Skeletal muscle satellite cell (primary cell): Measurements from ENCODE around the gene CHPF.

ENCODE experiments used
- H3K27me3 ChIP-seq: 2 replicates; pipeline ENCODE4 v1.7.0; 2013; ENCODE audit warnings: low read length; ENCODE audit not compliant: control insufficient read depth, insufficient read depth
- H3K36me3 ChIP-seq: 2 replicates; pipeline ENCODE4 v1.7.0; 2013; ENCODE audit warnings: mild to moderate bottlenecking, control low read depth, low read length; ENCODE audit not compliant: insufficient read depth
- H3K4me1 ChIP-seq: 2 replicates; pipeline ENCODE4 v1.7.0; 2013; ENCODE audit warnings: low read length; ENCODE audit not compliant: control insufficient read depth, insufficient read depth
- H3K4me2 ChIP-seq: 2 replicates; pipeline ENCODE4 v1.7.0; 2013; ENCODE audit warnings: mild to moderate bottlenecking, low read length
- H3K4me3 ChIP-seq: 2 replicates; pipeline ENCODE4 v1.7.0; 2013; ENCODE audit warnings: low read length
- H3K9ac ChIP-seq: 2 replicates; pipeline ENCODE4 v1.7.0; 2013; ENCODE audit warnings: mild to moderate bottlenecking, low read depth, low read length, moderate library complexity
- H3K9me3 ChIP-seq: replicated peaks from 2 replicates; pipeline ENCODE4 v1.7.0; 2013; ENCODE audit warnings: mild to moderate bottlenecking, control low read depth, low read length

Gene CHPF

DNA sequence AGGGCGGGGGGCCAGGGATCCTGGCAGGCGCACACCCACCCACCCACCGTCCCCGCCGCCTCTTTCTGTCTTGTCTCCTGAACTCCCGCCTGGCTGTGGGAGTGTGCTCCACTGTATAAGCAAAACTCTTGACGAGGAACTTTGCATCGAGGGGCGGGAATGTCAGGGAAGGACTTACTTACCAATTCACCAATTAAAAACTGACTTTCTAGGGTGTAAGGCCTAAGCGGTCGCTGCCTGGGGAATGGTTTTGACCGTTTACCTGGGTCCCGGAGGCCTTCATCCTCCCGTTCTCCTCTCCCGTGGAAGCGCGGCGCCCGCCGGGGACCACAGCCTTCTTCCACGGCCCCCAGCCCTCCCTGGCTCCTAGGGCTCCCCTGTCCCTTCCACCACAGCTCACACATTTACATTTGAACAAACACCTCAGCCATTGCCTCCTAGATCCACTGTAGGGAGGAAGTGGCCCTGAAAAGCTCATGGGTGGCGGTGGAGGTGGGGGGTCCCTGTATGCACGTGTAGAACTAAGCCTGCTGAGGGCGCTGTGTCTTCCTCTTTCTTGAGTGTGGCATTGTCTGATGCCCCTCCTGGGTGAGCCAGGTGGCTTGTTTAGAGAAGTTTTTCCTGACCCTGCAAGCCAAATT, 20.5 kb downstream of the CHPF start:
- Histone ChIP-seq H3K4me3 (no peak overlapping the region), H3K9me3 (no peaks in the 10 kb centered on the region), H3K9ac (no peak overlapping the region), H3K27me3 (peaks cover 41% of the 10 kb centered on the region), H3K4me2 (no peak overlapping the region), H3K36me3 (no peaks in the 10 kb centered on the region), H3K4me1 (peaks cover 19% of the 10 kb centered on the region)

DNA sequence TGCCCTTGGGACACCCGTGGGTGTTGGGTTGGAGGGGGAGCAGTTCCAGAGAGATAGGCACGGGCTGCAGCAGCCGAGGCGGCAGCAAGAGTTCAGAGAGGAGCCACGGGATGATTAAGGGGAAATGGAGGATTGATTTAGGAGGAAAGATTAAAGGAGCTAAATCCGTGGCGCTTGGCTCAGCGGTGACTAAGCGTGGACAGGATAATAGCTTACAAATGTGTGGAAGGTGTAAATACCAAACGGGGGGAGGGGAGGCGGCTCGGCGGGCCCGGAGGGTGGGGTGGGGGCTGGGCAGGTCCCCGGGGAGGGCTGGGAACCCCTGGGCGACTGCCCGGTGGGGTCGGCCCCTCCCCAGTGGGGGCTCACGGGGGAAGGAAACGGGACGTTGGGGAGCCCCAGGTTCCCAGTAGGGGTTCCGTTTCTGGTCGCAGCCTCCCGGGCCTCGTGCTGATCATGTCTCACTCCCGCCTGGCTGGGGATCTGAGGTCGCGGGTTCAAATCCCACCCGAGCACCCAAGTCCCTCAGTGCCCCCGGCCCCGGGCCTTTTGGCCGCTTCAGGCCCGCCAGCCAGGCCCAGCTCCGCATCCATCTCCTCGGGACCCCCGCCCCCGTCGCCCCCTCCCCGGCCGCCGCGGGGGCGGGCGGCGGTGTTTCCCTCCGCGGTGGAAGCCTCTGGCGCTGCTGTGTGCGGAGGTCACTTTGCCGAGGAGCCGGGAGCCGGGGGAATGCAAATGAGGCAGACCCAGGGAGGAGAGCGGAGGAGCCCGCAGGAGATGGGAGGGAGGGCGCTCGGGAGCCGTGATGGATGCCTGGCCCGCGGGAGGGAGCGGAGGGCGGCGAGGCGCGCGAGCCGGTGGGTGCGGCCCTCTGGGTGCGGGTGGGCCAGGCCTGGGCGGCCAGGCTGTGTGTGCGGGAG, 21.2 kb downstream of the CHPF start:
- peaks cover 41% of the 10 kb centered on the region for H3K27me3 ChIP-seq
- H3K4me3 ChIP-seq: peak overlapping the region; percentile 24
- no peaks in the 10 kb centered on the region for H3K36me3 ChIP-seq
- H3K4me2 ChIP-seq: peak overlapping the region; percentile 76
- H3K9me3 ChIP-seq: no peaks in the 10 kb centered on the region
- no peak overlapping the region for H3K9ac ChIP-seq
- peaks cover 19% of the 10 kb centered on the region for H3K4me1 ChIP-seq

DNA sequence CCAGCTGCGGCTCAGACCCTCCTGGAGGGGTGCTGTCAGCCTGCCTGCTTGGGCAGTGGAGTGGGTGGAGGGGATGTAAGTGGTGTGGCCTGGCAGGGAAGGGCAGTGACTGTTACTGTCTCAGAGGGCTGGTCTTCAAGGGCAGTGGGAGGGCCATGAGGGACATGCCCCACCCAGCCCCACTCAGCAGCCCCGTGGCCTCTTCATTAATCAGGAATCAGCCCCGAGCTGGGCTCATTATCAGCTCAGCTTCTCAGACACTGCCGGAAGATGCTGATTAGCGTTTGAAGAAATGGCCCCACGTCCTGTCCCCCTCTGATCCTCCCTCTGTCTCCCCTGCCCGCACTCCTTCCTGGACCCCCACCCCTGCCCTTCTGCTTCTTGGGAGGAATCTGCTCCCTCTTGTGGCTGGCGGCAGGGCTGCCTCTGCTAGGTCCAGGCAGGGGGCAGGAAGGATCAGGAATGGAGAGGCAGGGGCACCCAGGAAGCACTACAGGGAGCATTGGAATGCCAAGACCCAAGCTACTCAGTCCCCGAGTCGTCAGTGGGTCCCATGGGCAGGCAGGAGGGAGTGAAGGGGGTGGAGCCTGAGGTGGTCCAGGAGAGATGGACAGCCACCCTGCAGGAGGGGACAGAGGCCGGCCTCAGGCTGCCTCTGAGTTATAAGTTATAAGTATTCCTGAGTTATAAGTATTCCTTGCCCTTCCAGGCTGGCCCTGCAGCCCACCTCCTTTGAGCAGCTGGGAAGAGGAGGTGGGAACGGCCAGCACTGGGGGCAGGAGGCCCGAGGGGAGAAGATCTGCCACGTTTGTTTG, 22.3 kb downstream of the CHPF start:
- H3K9me3 ChIP-seq: no peaks in the 10 kb centered on the region
- H3K9ac ChIP-seq: no peak overlapping the region
- H3K4me3 ChIP-seq: peak overlapping the region; percentile 41
- no peaks in the 10 kb centered on the region for H3K36me3 ChIP-seq
- H3K4me1 ChIP-seq: peaks cover 19% of the 10 kb centered on the region
- peak overlapping the region; percentile 76 for H3K4me2 ChIP-seq
- H3K27me3 ChIP-seq: peaks cover 39% of the 10 kb centered on the region

DNA sequence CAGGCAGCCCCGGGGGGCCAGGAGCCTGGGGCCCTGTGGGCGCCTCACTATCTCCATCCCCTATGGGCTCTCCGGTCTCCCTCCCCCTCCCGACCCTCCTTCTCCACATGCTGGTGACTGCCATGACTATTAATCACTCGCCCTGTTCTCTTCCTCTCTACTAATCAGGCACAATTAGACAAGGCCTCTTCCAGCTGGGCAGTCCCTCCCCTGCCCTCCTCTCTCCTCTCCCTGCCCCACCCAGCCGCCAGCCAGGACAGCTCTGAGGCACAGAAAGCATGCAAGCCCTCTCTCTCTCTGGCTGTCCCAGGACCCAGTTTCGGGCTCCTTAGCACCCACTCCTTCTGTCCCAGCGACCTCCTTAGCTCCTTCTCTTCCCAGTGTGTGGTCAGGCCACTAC, 23.5 kb downstream of the CHPF start:
- H3K27me3 ChIP-seq: peaks cover 42% of the 10 kb centered on the region
- no peaks in the 10 kb centered on the region for H3K36me3 ChIP-seq
- no peak overlapping the region for H3K9ac ChIP-seq
- no peaks in the 10 kb centered on the region for H3K9me3 ChIP-seq
- H3K4me3 ChIP-seq: no peak overlapping the region
- no peak overlapping the region for H3K4me2 ChIP-seq
- peaks cover 19% of the 10 kb centered on the region for H3K4me1 ChIP-seq

DNA sequence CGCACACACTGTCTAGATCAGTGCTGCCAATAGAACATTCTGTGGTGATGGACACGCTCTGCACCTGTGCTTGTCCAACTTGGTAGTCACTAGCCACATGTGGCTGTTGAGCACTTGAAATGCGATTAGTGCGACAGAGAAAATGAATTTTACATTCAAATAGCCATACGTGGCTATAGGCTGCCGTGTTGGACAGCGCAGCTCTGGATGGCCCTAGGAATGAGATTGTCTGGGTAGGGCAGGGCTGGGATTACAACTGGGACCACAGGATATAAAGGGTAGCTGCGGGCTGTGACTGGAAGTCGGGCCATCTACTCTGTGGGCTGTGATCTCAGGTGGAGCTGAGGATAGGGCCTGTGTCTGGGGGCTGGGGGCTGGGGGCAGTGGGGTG, 24.1 kb downstream of the CHPF start:
- no peaks in the 10 kb centered on the region for H3K36me3 ChIP-seq
- no peak overlapping the region for H3K4me3 ChIP-seq
- H3K4me1 ChIP-seq: peaks cover 20% of the 10 kb centered on the region
- no peaks in the 10 kb centered on the region for H3K9me3 ChIP-seq
- no peak overlapping the region for H3K9ac ChIP-seq
- H3K27me3 ChIP-seq: peaks cover 45% of the 10 kb centered on the region
- H3K4me2 ChIP-seq: no peak overlapping the region

DNA sequence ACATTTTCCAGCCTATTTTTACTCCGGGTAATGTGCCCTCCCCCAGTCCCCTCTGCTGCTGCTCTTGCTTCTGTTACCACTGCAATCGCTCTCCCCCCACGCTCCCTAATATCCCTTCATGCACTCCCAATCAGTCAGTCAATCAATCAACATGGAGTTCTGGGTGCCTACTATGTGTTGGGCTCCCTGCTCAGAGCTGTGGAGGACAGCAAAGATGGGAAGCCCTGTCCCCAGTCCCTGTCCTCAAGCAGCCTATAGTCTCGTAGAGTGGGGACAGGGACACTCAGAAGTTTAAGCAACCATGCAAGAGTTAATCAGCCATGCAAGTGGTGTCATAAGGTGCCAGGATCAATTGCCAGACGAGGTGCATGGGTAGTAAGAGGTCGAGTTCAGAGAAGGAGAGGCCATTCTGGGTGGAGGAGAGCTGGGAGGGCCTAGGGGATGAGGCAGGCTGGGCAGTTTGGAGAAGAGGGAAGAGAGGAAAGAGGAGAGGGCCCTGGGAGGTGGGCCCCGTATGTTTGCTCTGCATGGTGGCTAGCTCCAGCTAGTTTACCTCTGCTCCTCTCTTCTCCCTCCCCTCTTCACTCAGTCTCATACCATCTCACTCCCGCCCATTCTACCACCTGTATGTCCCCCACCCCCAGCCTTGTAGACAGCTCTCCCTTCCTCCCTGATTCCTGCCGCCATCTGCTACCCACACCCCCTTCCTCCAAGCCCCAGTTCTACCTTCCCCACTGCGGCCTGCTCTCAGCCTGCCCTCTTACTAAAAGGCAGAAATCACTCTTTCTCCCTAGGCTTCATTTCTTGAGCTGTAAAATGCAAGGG, 25.4 kb downstream of the CHPF start:
- no peak overlapping the region for H3K4me2 ChIP-seq
- H3K4me1 ChIP-seq: peaks cover 29% of the 10 kb centered on the region
- H3K9me3 ChIP-seq: no peaks in the 10 kb centered on the region
- H3K9ac ChIP-seq: no peak overlapping the region
- no peaks in the 10 kb centered on the region for H3K36me3 ChIP-seq
- H3K4me3 ChIP-seq: no peak overlapping the region
- H3K27me3 ChIP-seq: peaks cover 47% of the 10 kb centered on the region

DNA sequence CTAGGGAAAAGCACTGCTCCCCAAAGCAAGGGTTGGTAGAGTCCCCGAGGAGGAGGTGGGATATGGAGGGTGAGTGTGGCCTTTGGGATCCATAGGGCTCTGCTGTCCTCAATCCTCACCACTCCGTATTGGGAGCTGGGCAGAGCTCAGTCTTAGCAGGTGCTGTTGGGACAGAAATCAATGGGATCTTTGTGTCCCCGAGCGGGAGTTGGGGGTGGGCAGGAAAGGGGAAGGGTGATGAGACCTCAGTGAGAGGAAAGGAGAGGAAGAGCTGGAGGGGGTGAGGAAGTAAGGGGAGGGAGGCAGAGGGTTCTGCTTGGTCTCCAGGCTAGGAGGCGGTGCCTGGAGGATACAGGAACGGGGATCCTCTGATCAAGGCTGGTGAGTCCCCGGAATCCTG, 26.7 kb downstream of the CHPF start:
- H3K36me3 ChIP-seq: no peaks in the 10 kb centered on the region
- peaks cover 60% of the 10 kb centered on the region for H3K27me3 ChIP-seq
- no peaks in the 10 kb centered on the region for H3K9me3 ChIP-seq
- no peak overlapping the region for H3K4me2 ChIP-seq
- H3K4me1 ChIP-seq: peaks cover 32% of the 10 kb centered on the region
- no peak overlapping the region for H3K9ac ChIP-seq
- H3K4me3 ChIP-seq: no peak overlapping the region

DNA sequence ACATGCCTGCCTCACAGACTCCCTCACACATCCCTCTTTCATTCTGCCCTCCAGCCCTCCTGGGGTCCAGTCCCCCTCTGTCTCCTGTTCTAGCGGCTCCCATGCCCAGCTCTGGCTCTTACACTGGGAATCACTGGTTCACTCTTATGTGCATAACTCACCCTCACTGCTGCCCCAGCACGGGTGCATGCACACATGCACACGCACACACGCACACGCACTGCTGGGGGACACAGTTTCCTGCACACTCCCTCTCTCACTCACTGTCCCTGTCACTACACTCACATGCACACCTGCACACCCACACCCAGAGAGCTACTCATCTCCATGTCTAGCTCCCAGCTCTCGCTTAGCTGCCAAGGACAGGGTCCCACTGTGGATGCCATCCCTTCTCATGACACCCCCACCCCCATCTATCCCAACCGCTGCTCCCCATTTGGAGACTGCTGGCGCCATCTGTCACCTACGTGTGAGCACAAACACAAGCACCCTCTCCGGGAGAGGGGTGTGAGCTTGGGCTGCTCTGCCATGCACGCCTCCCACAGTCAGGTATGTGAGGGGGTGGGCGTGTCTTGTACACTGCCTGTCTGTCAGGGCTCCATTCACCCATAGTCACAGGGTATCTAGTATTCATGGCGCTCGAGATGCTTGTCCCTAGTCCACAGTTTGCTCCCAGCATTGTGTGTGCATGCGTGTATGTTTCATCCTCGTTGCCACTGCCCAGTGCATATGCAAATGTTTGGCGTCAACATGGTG, 27.6 kb downstream of the CHPF start:
- Histone ChIP-seq H3K4me2 (no peak overlapping the region), H3K4me1 (peaks cover 26% of the 10 kb centered on the region), H3K4me3 (no peak overlapping the region), H3K9me3 (no peaks in the 10 kb centered on the region), H3K36me3 (no peaks in the 10 kb centered on the region), H3K9ac (no peak overlapping the region), H3K27me3 (peaks cover 62% of the 10 kb centered on the region)

DNA sequence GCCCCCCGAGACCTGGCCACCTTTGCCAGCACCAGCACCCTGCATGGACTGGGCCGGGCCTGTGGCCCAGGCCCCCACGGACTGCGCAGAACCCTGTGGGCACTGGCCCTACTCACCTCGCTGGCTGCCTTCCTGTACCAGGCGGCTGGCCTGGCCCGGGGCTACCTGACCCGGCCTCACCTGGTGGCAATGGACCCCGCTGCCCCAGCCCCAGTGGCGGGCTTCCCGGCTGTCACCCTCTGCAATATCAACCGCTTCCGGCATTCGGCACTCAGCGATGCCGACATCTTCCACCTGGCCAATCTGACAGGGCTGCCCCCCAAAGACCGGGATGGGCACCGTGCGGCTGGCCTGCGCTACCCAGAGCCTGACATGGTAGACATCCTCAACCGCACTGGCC, 28.8 kb downstream of the CHPF start:
- H3K36me3 ChIP-seq: no peaks in the 10 kb centered on the region

DNA sequence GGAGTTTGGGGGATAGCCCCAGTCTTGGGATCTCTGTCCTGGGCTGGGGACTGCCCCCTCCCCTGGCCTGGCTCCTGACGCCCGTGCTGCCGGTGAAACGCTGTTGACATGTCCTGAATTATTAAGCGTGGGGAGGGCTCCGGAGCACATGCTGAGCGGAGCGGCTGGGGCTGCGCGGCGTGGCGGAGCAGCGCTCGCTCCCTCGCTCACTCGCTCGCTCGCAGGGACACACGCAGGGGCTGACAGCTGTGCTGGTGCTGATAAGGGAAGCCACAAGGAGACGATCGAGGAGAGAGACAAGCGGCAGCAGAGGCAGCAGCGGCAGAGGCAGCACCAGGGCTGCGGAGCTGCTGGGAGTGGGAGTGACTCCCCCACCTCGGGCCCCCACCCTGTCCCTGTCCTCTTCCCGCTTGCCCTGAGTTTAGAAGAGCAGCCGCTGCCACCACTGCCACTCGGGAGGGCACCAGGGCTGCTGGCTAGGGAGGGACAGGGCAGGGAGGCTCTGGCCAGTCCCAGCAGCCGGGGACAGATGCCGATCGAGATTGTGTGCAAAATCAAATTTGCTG, 29.3 kb downstream of the CHPF start, which contains the start of gene ASIC4:
ASIC4 (plus strand) TSS at position 287 of the 566 bp plus-strand sequence; CDS start at position 530, 243 bp downstream.
- Histone ChIP-seq H3K4me3 (no peak within 1 kb of the TSS), H3K9ac (no peak within 1 kb of the TSS), H3K4me1 (peaks cover 36% of the 10 kb centered on the region)

More for the DNA sequence above, 28.8 kb downstream of the CHPF start:
- H3K27me3 ChIP-seq: peaks cover 62% of the 10 kb centered on the region
- no peak overlapping the region for H3K4me2 ChIP-seq
- peaks cover 31% of the 10 kb centered on the region for H3K4me1 ChIP-seq
- no peaks in the 10 kb centered on the region for H3K9me3 ChIP-seq
- H3K4me3 ChIP-seq: no peak overlapping the region
- no peak overlapping the region for H3K9ac ChIP-seq

More for the DNA sequence above, 29.3 kb downstream of the CHPF start, which contains the start of gene ASIC4:
- peak within 1 kb of the TSS; percentile 50 for H3K4me2 ChIP-seq
- no peaks in the 10 kb centered on the region for H3K9me3 ChIP-seq
- no peaks in the 10 kb centered on the region for H3K36me3 ChIP-seq
- H3K27me3 ChIP-seq: peaks cover 62% of the 10 kb centered on the region
